HEK293 (cell line): Measurements from ENCODE around the gene EIF3B.

ENCODE experiments used
- CTCF ChIP-seq: fragments of 450-650 bp; formaldehyde crosslinking; IDR thresholded peaks from 2 replicates; pipeline ENCODE4 v1.5.1; 2016; ENCODE audit warnings: missing biosample characterization, missing genetic modification characterization
- GLIS1 ChIP-seq: fragments of 450-650 bp; formaldehyde crosslinking; IDR thresholded peaks from 2 replicates; pipeline ENCODE4 v1.5.1; 2016; ENCODE audit warnings: missing biosample characterization, missing genetic modification characterization
- HOXA7 ChIP-seq: sonication (generic); formaldehyde crosslinking; IDR thresholded peaks from 2 replicates; pipeline ENCODE4 v1.8.1; 2022; ENCODE audit warnings: missing genetic modification reagents, borderline replicate concordance
- KLF17 ChIP-seq: fragments of 450-650 bp; formaldehyde crosslinking; IDR thresholded peaks from 2 replicates; pipeline ENCODE4 v1.5.1; 2016; ENCODE audit warnings: missing biosample characterization, missing genetic modification characterization
- MEIS1 ChIP-seq: sonication (generic); formaldehyde crosslinking; IDR thresholded peaks from 2 replicates; pipeline ENCODE4 v1.8.1; 2022; ENCODE audit warnings: missing genetic modification reagents, mild to moderate bottlenecking, borderline replicate concordance
- YY1 ChIP-seq: fragments of 450-650 bp; formaldehyde crosslinking; IDR thresholded peaks from 2 replicates; pipeline ENCODE4 v1.5.1; 2018; ENCODE audit warnings: missing biosample characterization, missing genetic modification characterization
- ZBTB26 ChIP-seq: fragments of 450-650 bp; formaldehyde crosslinking; optimal IDR thresholded peaks from 2 replicates; pipeline ENCODE3; 2016; ENCODE audit warnings: missing biosample characterization, mild to moderate bottlenecking, missing genetic modification characterization
- ZNF274 ChIP-seq, 2 experiments: fragments of 200-500 bp in 1 of 2; fragments of 450-650 bp in 1 of 2; sonication (Bioruptor generic) in 1 of 2; formaldehyde crosslinking in 1 of 2; IDR thresholded peaks; 2 replicates each; pipeline versions ENCODE4 v1.5.1 to v1.6.1; 2014 to 2016; ENCODE audit warnings: borderline replicate concordance in 1 of 2, inconsistent platforms in 1 of 2, low read length in 1 of 2, missing biosample characterization in 1 of 2, missing genetic modification characterization in 1 of 2
- ZNF341 ChIP-seq: fragments of 450-650 bp; formaldehyde crosslinking; IDR thresholded peaks from 2 replicates; pipeline ENCODE4; 2016; ENCODE audit warnings: low read depth, missing biosample characterization, missing genetic modification characterization
- ZNF639 ChIP-seq: fragments of 450-650 bp; formaldehyde crosslinking; IDR thresholded peaks from 2 replicates; pipeline ENCODE4 v1.5.1; 2016; ENCODE audit warnings: missing biosample characterization, missing genetic modification characterization
- ZNF776 ChIP-seq: fragments of 450-650 bp; formaldehyde crosslinking; IDR thresholded peaks from 2 replicates; pipeline ENCODE4 v1.5.0; 2017; ENCODE audit warnings: missing biosample characterization, missing genetic modification characterization, borderline replicate concordance
- ZNF792 ChIP-seq: fragments of 450-650 bp; formaldehyde crosslinking; IDR thresholded peaks from 2 replicates; pipeline ENCODE4 v1.5.1; 2016; ENCODE audit warnings: missing biosample characterization, missing genetic modification characterization

- TF ChIP-seq ZBTB26, result no peak
- no peak for TF ChIP-seq ZNF274 (IDR thresholded peaks at IDR 0.05; ENCODE audit: low read length)
- no peak for TF ChIP-seq ZNF274 (tag by site-specific recombination; IDR thresholded peaks at IDR 0.05; ENCODE audit: borderline replicate concordance)
- no peak for TF ChIP-seq CTCF (tag by site-specific recombination)
- no peak for TF ChIP-seq ZNF639 (tag by site-specific recombination)
- TF ChIP-seq ZNF776, result no peak
- 0 out of 2 replicates have a peak, but pooled peaks have one; percentile 24 for TF ChIP-seq ZNF341 (tag by site-specific recombination)
- TF ChIP-seq YY1 (tag by site-specific recombination), result no peak
- TF ChIP-seq ZNF792 (tag by site-specific recombination), result no peak
- TF ChIP-seq MEIS1 (CRISPR knock-in tag), result no peak
- no peak for TF ChIP-seq HOXA7 (CRISPR knock-in tag)
- TF ChIP-seq KLF17, result no peak
- TF ChIP-seq GLIS1 (tag by site-specific recombination), result peak; percentile 68
Measured at GRCh38 chr7:2355705-2356008, 1.0 kb downstream of the EIF3B start.
